GM18505 (cell line): ENCODE data around the gene TMEM134.
A peak's percentile ranks its signal among the peaks of the same experiment; 100 is the strongest.

Experiments
- ATAC-seq: cut with Tn5 transposase; IDR thresholded peaks from one replicate; pipeline ENCODE4 v1.9.1; 2021; ENCODE audit not compliant: unreplicated experiment
- POLR2A ChIP-seq: IDR thresholded peaks from 4 replicates; pipeline ENCODE4 v1.6.1; 2011; ENCODE audit warnings: borderline replicate concordance; ENCODE audit not compliant: insufficient read depth, insufficient read length; ENCODE audit errors: extremely low read depth

Gene TMEM134

DNA sequence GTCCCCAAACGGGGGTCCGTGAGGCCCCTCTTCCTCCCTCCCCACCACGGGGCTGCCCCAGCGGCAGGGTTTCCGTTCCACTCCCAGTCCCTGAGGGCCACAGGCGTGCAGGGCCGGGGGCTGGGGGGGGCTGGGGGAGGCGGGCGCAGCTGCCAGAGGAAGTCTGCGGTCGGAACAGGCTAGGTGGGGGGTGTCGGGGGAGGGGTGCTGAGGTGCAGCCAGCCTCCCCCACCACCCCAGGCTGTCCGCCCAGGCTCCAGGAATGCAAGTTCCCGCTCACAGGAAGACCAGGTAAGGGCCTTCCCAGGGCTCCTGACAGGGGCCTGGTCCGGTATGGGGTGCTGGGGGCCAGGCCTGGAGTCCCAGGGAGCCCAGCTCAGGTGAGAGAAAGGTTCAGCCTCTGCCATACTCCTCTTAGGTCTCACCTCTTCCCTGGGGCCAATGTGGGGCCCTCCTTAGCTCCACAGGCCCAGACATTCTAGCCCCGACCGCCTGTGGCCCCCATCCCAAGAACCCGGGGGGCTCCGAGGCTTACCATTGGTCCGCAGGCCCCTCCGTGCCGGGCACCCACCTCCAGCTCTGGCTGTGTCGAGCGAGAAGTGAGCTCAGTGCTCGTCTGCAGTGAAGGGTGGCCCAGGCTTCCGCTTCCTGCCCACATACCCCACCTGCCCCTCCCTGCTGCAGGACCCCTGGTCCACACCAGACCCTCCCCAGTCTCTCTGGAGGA, 31.8 kb downstream of the TMEM134 start, which contains the start of gene PTPRCAP:
Gene PTPRCAP (minus strand): TSS at position 601 of the 727 bp plus-strand sequence. CDS start 63 bp downstream, at position 538.
- peak; percentile 97 for TF ChIP-seq POLR2A
- no peak for ATAC-seq

DNA sequence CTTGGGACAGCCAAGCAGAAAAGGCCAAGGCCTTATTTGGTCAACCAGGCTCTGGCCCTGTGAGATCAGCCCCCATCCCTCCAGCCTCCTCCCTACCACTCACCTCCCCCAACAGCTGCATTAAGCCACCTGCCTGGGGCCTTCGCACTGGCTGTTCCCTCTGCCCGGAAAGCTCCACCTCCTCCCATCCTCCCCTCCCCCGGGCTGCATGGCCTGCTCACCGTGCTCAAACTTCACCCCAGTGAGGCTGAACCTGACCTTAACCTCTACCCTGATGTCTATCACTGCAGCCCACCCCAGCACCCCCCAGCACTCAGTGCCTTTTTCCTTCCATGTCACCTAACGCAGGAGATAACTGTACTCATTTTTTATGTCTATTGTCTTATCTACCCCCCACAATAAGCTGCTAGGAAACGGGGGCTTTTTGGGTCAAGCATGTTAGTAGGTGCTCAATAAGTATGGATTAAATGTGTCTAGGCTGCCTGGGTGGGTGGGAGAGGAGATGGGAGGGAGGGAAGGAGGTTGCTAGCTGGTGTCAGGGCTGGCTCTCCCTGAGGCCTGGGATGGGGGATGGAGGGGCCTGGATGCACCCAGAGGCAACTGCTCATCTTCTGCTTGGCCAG, 32.5 kb downstream of the TMEM134 start:
- TF ChIP-seq POLR2A: peak; percentile 46
- no peak for ATAC-seq

DNA sequence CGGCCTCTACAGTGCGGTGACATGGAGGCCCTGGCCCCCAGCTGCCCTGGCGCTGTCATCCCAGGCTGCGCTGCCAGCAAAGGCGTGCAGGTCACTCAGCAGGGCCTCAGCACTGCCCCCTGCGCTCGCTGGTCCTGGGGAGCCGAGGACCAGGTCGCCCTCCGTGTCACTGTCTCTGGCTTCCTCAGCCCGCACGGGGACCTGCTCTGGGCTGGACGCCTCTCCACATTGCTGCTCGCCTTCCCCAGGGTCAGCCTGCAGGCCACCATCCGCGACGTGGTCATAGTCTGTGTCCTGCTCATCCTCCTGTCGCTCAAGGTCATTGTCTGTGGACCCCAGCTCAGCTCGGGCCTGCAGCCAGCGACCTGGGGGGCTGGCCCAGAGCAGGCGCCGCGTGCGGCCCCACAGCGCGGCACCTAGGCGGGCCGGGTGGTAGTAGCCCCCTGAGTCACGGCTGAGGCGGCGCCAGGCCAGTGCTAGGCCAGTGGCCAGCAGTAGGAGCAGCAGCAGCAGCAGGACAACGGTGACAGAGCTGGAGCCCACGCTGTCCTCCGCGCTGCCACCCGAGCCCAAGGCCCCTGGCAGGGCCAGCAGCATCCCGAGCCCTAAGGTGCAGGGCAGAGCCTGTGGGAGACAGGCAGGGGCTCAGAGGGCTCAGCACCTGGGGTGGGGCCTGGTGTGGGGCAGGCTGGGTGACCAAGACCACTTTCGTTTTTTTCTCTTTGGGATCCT, 33.2 kb downstream of the TMEM134 start:
- peak; percentile 70 for TF ChIP-seq POLR2A
- ATAC-seq: no peak

- no peak for TF ChIP-seq POLR2A
- no peak for ATAC-seq
Observed at GRCh38 chr11:67435031-67435726, 33.9 kb downstream of the TMEM134 start.

DNA sequence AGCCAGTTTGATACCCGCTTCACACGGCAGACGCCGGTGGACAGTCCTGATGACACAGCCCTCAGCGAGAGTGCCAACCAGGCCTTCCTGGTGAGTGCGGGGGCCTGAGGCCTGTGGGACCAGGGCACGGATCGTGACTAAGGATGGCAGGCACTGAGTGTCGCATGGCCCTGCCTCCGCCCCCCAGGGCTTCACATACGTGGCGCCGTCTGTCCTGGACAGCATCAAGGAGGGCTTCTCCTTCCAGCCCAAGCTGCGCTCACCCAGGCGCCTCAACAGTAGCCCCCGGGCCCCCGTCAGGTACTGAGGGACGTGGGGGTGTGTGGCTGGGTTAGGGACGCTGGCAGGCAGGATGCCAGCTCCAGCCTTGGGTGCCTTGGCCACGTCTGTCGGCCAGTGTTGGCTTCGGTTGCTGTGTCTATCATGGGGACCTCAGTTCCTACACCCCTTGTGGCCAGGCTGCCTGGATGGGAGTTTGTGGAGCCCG, 34.6 kb downstream of the TMEM134 start:
- peak; percentile 77 for TF ChIP-seq POLR2A
- no peak for ATAC-seq

DNA sequence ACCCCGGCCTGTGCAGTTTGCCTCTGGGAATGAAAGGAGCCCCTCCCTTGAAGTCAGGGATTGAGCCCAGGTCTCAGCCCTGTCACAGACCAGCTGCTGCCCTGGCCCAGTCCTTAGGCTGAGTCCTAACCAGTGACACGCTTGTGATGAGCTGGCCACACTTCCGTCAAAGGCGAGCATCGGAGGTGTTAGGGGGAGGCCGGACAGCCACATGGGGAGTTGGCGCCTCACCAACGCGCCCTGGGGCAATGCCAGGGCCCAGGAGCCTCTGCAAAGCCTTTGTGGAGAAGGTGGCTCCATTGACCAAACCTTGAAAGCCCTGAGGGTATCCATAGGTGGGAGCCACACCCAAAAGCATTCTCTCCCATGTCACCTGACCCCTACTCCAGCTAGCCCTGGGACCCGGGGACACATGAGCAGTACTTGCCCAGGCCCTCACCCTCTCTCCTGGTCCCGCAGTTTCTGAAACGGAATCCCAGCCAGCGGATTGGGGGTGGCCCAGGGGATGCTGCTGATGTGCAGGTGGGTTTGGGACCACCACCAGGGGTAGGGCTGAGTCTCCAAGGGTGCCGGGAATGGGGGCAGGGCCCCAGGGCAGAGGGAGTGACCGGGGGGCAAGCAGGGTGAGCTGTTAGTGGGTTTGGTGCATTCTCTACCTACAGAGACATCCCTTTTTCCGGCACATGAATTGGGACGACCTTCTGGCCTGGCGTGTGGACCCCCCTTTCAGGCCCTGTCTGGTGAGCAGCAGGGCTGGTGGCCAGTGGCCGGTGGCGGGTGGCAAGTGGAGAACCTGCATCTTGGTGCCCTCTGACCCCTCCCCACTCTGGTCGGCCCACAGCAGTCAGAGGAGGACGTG, 35.3 kb downstream of the TMEM134 start:
- TF ChIP-seq POLR2A: no peak
- no peak for ATAC-seq

- TF ChIP-seq POLR2A: no peak
- ATAC-seq: no peak
Observed at GRCh38 chr11:67432655-67433349, 36.2 kb downstream of the TMEM134 start.

- ATAC-seq: no peak
Observed at GRCh38 chr11:67431346-67432249, 37.5 kb downstream of the TMEM134 start.

GRCh38 chr11:67429722-67430121, 39.3 kb downstream of the TMEM134 start:
- TF ChIP-seq POLR2A: no peak
- no peak for ATAC-seq

More at GRCh38 chr11:67431346-67432249, 37.5 kb downstream of the TMEM134 start:
- no peak for TF ChIP-seq POLR2A

DNA sequence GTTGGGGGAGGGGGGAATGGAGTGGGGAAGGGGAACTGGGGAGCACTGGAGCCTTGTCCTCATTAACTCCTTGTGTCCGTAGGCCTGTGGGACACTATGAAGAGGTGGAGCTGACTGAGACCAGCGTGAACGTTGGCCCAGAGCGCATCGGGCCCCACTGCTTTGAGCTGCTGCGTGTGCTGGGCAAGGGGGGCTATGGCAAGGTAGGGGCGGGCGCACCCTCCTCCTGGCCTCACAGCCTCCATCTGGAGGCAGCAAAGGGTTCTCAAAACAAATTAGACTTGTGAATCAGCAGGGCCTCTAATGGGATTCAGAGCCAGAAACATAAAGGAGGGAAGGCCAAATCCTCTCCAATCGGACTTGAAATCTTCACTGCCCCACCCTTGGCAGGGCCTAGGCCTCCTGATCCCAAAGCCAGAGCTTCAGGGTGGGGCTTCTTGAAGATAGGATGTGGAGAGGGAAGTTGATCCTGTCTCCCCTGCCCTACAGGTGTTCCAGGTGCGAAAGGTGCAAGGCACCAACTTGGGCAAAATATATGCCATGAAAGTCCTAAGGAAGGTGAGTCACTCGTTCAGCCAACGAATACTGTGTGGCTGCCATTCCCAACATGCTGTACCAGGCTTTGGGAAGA, 39.9 kb downstream of the TMEM134 start:
- no peak for ATAC-seq
- no peak for TF ChIP-seq POLR2A
